Measurements from ENCODE around the gene TGFB2. TPM values are rescaled to one million over a fixed set of nuclear protein-coding genes. Genes with fewer than 3 reads are reported as not detected.

TGFB2 gene
- total RNA-seq, 1 experiment from 2014 or later: not detected

GRCh38 chr1:218390618-218391017 lies 45.5 kb downstream of the TGFB2 start:
- no peaks in the 10 kb centered on the region for H3K23me2 ChIP-seq (ENCODE audit: insufficient read length, low read depth, low read length, poor library complexity, severe bottlenecking)
- H4K8ac ChIP-seq (replicated peaks; ENCODE audit: insufficient read length, low read depth, low read length): no peak overlapping the region
- H3K18ac ChIP-seq (ENCODE audit: insufficient read length, low read depth, low read length): no peak overlapping the region
- no peaks in the 10 kb centered on the region for H3K27me3 ChIP-seq (ENCODE audit: insufficient read depth, low read length)
- no peak overlapping the region for H2BK5ac ChIP-seq (ENCODE audit: insufficient read length, low read length)
- no CpG with 5 or more reads among the region's 3 CpGs for WGBS (ENCODE audit: extremely low coverage, insufficient read length, low lambda C conversion rate)
- no peak overlapping the region for H3K14ac ChIP-seq (ENCODE audit: insufficient read depth, low read length)
- no peak for TF ChIP-seq CTCF (conservative IDR thresholded peaks at IDR 0.05)
- H2BK120ac ChIP-seq (ENCODE audit: low read depth, low read length, poor library complexity, severe bottlenecking): no peak overlapping the region
- no peak overlapping the region for H2AFZ ChIP-seq (ENCODE audit: low read length)
- H3K4me1 ChIP-seq (ENCODE audit: insufficient read depth, low read length): no peaks in the 10 kb centered on the region
- H2BK12ac ChIP-seq (ENCODE audit: insufficient read length, low read depth, low read length): no peak overlapping the region
- no peak for DNase-seq
- Mint-ChIP-seq H3K4me1 (no peaks in the 10 kb centered on the region), H3K9me3 (no peaks in the 10 kb centered on the region), H3K27me3 (ENCODE audit: low read depth) (no peaks in the 10 kb centered on the region), H3K36me3 (ENCODE audit: insufficient read depth in 1 of 3, low read depth in 3 of 3) (no peaks in the 10 kb centered on the region), H3K27ac (no peak overlapping the region), H3K4me3 (no peak overlapping the region)
- H3K79me2 ChIP-seq (ENCODE audit: insufficient read depth, low read length): no peaks in the 10 kb centered on the region
- no peak overlapping the region for H4K91ac ChIP-seq (ENCODE audit: insufficient read length, low read depth, low read length)
- H4K5ac ChIP-seq (ENCODE audit: insufficient read length, low read depth, low read length): no peak overlapping the region
- H2BK20ac ChIP-seq (ENCODE audit: low read depth, low read length, poor library complexity, severe bottlenecking): no peak overlapping the region
- H3K9ac ChIP-seq (ENCODE audit: extremely low read depth, insufficient read length, low read length): no peak overlapping the region
- H3K4me2 ChIP-seq (ENCODE audit: insufficient read depth, insufficient read length, low read length): no peak overlapping the region
- H4K20me1 ChIP-seq (ENCODE audit: control insufficient read depth, insufficient read depth, insufficient read length): no peaks in the 10 kb centered on the region
- no peak overlapping the region for H3K56ac ChIP-seq (ENCODE audit: insufficient read length, low read depth, low read length)
- no peaks in the 10 kb centered on the region for H3K9me3 ChIP-seq (ENCODE audit: control insufficient read depth, low read depth, low read length)
- H3K27ac ChIP-seq (ENCODE audit: insufficient read length, low read depth, low read length): no peak overlapping the region
- H3T11ph ChIP-seq (ENCODE audit: low read length): no peak overlapping the region
- H3K23ac ChIP-seq (ENCODE audit: insufficient read length, low read depth, low read length): no peak overlapping the region
- H2AK5ac ChIP-seq (ENCODE audit: insufficient read length, low read length): no peak overlapping the region
- H3K79me1 ChIP-seq (ENCODE audit: insufficient read depth, low read depth, low read length, poor library complexity, severe bottlenecking): no peaks in the 10 kb centered on the region
- H3K4ac ChIP-seq (ENCODE audit: low read depth, low read length): no peak overlapping the region
- H2BK15ac ChIP-seq (ENCODE audit: low read depth, low read length): no peak overlapping the region
